ENCODE data around the gene TUBGCP5.

Gene TUBGCP5

DNA sequence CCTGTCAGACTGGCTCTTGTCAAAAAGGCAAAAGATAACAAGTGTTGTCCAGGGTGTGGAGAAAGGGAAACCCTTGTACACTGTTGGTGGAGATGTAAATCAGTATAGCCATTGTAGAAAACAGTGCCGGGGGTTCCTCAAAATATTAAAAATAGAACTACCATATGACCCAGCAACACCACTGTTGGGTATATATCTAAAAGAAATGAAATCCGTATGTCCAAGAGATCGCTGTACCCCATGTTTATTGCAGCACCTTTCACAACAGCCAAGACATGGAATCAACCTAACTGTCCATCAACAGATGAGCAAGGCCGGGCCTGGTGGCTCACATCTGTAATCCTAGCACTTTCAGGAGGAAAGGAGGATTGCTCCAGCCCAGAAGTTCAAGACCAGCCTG, 65.4 kb downstream of the TUBGCP5 start:
- no peak for DNase-seq

- DNase-seq = no peak
These were observed 66.1 kb downstream of the TUBGCP5 start for GRCh38 chr15:22973286-22973685.

DNA sequence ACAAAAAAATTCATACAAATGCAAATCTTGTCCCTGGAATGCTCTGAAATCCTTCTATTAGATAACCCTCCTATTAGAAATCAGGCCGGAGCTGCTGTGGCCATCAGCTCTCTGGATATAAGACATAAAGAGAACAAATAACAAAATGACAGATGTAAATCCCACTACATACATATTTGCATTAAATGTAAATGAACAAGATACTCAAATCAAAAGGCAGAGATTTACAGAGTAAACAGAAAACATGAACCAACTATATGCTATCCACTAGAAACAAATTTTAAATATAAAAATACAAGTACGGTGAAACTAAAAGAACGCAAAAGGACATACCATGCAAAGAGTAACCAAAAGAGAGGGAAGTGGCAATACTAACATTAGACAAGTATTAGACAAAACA, 69.9 kb downstream of the TUBGCP5 start:
- no peak for DNase-seq

GRCh38 chr15:22968366-22968765, 71.0 kb downstream of the TUBGCP5 start:
- no peak for DNase-seq

- no peak for DNase-seq
These were observed 72.1 kb downstream of the TUBGCP5 start for GRCh38 chr15:22967084-22967770.

DNA sequence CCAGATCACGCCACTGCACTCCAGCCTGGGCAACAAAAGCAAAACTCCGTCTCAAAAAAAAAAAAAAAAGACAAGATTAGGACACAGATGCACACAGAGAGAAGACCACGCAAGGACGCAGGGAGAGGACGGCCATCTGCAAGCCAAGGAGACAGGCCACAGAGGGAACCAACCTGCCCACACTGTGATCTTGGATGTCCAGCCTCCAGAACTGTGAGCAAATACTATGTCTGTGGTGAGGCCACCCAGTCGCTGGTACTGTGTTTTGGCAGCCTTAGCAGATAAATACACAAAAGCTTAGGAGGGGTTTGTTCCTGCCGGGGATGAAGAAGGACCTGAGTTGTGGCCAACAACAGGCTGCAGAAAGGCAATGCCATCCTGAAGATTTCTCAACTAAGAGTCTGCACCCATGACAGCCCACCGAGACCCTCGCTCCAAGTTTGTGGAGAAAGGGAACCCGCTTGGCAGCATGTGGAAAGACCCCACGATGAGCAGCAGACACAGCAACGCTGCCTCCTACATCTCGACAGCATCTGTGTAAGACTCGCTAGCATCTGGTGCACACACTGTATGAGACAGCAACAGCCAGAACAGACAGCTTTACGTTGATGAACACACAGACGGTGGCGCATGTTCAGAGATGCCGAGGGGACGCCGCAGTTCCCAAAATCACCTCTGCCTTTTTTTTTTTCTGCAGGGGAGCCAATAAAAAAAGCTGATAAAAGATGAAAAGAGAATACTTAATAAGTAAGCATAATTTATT, 72.9 kb downstream of the TUBGCP5 start:
- DNase-seq = no peak

- no peak for DNase-seq
These were observed 75.7 kb downstream of the TUBGCP5 start for GRCh38 chr15:22963641-22964040.

GRCh38 chr15:22962611-22963010, 76.8 kb downstream of the TUBGCP5 start:
- no peak for DNase-seq

- no peak for DNase-seq
These were observed 77.6 kb downstream of the TUBGCP5 start for GRCh38 chr15:22961762-22962161.

GRCh38 chr15:22960556-22960955, 78.8 kb downstream of the TUBGCP5 start:
- DNase-seq = no peak

DNA sequence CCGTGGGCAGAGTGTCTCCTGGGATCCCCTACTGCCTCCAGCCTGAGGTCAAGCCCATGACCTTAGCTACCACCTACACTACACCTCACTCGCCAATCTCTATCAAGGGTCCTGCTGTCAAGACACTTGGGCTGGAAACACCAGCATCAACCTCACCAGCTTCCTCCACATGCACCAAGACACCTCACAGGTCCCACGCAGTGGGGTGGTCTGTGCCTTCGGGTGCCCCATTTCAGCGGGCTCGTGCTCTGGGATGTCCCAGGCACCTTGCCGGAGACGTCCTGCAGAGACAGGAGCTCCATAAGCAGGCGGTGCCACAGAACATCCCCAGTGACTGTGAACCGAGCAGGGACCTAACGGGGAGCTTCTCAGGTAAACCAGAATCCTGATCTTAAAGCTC, 79.2 kb downstream of the TUBGCP5 start:
- DNase-seq = no peak

- no peak for DNase-seq
These were observed 79.9 kb downstream of the TUBGCP5 start for GRCh38 chr15:22959321-22960101.

DNA sequence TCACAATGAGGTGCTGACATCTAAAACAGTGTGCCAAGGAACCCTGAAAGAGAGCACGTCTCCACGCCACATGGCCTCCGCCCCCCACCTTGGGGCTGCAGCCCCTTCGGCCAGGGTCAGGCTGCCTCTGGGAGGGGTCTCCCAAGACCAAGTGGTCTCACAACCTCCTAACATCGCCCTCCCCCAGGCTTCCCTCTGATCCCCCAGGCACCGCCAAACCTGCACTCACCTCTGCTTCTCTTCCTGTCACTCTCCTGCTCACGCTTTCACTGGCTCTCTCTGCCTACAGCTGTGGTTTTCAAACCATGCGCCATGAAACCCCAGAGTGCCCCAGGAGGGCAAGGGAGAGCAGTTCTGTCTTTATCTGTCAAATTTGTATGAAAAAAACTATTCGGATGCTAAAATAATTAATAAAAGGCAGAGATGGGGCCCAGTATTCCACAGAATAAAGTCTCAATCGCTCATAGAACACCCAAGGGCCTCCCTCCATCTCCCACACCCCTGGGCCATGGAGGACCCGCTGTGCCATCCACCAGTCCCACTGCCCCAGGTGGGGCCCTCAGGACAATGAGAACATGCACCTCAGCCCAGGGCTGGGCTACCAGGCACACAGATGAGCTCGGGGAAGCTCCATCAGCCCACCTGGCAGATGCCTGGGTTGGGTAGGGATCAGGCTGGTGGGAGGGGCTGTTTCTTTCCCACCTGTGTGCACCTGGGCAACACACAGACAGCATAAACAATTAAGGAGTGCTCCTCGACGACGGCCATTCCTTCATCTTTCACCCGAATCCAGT, 80.7 kb downstream of the TUBGCP5 start:
- DNase-seq = no peak

- DNase-seq = no peak
These were observed 82.5 kb downstream of the TUBGCP5 start for GRCh38 chr15:22956978-22957260.

DNA sequence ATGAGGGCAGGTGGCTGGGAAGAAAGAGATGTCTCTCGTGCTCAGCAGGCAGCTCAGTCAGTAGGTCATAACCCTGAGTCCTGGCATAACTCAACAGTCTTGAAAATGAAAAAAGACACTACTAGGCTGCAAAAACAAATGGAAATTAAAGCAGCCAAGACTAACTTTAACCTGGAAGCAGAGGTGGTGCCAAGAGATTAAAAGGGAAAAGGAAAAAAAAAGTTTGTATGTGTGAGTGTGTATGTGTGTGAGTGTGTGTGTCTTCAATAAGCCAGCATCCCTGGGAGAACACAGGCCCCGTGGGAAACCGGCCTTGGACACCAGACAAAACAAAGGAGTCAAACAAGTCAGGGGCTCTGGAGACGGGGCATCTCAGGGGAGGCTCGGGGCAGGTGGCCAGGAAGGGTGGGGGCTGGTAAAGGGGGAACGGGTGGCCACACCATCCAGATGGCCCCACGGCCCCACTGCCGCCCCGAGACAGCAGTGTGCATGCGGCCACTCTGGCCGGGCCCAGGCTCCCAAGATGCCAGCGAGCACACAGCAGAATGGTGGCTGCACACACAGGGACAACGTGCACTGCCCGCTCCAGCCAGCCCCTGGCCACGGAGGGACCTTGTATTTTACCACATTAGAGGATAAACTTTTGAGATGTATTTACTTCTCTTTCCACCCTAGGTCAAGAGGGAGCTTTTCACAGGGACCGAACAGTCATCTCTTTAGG, 83.0 kb downstream of the TUBGCP5 start:
- DNase-seq = no peak

- DNase-seq = no peak
These were observed 83.7 kb downstream of the TUBGCP5 start for GRCh38 chr15:22955544-22956119.

DNA sequence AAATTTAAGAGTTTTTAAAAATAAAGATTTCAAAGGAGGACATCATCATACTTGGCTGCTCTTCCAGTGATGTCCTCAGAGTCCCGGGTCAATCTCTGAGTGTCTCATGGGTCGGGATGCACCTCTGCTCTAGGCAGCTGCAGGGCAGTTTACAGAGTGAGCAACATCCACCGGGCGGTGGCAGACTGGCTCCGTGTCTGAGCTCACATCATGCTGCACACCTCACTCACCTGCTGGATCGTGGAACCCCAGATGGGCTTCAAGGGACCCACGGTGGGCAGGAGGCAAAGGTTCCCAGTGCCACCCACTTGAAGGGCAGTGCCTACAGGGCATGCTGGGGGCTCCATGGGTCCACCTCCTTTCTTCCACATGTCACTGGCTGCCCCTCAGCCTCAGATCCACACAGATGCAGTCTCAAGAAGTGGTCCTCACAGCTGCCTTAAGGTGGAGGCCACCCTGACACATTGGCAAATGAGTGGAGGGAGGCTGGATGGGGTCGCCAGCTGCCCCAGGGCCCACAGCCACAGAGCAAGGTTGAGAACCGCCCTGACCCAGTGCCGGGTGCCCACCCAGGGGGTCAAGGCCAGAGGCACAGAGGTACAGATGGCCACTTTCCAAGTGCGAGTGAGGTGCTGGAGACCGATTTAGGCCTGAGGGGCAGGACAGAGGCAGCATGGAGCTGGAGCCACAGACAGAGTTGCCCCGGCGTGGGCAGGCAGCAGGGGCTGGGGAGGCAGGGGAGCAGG, 84.4 kb downstream of the TUBGCP5 start:
- DNase-seq = no peak

DNA sequence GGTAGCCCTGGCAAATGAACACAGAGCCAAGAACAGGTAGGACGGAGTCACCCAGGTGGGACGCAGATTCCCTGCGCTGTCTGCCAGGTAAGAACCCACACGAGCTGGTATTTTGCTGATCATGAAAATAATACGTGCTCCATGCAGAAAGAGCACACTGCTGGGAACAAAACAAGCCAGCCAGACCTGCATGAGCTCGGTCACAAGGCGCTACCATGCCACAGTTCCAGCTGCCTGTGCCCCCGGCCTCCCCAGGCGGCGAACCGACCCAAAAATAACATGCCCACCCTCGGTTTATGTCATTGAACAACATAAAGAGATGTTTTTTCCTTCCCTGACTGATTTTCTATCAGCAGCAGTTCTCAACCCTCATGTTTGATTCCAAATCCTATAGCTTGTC, 85.0 kb downstream of the TUBGCP5 start:
- DNase-seq = no peak

DNA sequence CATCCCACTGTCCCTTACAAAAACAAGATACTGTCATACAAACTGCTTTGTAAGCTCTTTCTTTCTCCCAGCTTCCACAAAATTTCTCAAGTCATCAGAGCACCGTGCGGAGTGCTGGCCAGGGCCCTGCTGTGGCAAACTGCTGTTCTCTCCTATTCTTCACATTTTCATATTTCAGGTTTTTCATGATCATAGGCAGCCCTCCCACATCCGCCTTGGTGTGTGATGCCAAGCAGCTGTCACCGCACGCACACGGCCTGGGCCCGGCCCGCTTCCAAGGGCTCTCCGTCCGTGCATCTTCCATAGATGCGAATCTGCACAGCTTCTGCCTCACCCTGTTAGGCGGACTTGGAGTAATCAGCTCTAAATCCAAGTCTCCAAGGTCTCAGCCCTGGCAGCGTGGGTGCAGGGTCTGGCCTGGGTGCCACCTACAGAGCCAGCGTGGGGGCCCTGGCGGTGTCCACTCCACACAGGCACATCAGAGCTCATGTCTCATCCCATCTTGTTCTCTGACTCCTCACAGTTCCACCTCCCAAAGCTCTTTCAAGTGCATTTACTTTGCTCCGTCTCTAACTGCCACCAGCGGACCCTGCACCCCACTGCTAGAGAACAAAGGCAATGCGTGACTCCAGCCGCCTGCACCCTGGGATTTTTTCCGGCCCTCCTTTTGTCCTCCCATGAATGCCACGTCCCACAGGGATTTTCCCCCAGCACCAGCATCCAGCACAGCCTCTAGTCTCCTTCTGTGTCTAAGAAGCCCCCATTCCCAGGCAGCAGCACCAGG, 86.4 kb downstream of the TUBGCP5 start:
- DNase-seq = no peak
